SK-N-SH treated with all-trans-retinoic acid at 6 μM for 48 hours (cell line): ENCODE results near the gene ETV6.

Source experiments
- GLIS3 ChIP-seq: fragments of 250-450 bp; sonication (Bioruptor Pico); IDR thresholded peaks from 2 replicates; pipeline ENCODE4 v1.5.0; 2020; ENCODE audit warnings: mild to moderate bottlenecking, moderate library complexity
- ISL1 ChIP-seq: fragments of 250-450 bp; sonication (Bioruptor Pico); IDR thresholded peaks from 2 replicates; pipeline ENCODE4 v2.1.2; 2022; ENCODE audit warnings: mild to moderate bottlenecking, moderate library complexity
- SNAI2 ChIP-seq: fragments of 250-450 bp; sonication (Bioruptor Pico); IDR thresholded peaks from 2 replicates; pipeline ENCODE4 v1.5.0; 2020; ENCODE audit warnings: mild to moderate bottlenecking, moderate library complexity
- TCF4 ChIP-seq: fragments of 250-450 bp; sonication (Bioruptor Pico); IDR thresholded peaks from 2 replicates; pipeline ENCODE4 v1.8.0; 2021; ENCODE audit warnings: mild to moderate bottlenecking, moderate library complexity, borderline replicate concordance
- ZC3H10 ChIP-seq: fragments of 250-450 bp; sonication (Bioruptor Pico); IDR thresholded peaks from 2 replicates; pipeline ENCODE4 v1.5.1; 2021; ENCODE audit warnings: mild to moderate bottlenecking, moderate library complexity
- ZFP3 ChIP-seq: fragments of 250-450 bp; sonication (Bioruptor Pico); IDR thresholded peaks from 2 replicates; pipeline ENCODE4 v1.5.0; 2020; ENCODE audit warnings: mild to moderate bottlenecking, moderate library complexity

- TF ChIP-seq TCF4 (CRISPR knock-in tag) (no peak), SNAI2 (CRISPR knock-in tag) (no peak), GLIS3 (no peak), ISL1 (CRISPR knock-in tag) (no peak), ZFP3 (CRISPR knock-in tag) (no peak), ZC3H10 (CRISPR knock-in tag) (no peak)
Observed at GRCh38 chr12:11939223-11939622, 289.7 kb downstream of the ETV6 start.
